Prostate gland (tissue), 2 donors: Measurements from ENCODE around the gene RAD51B.

ENCODE experiments used
- CTCF ChIP-seq, 4 experiments: fragments of 200-600 bp in 2 of 4; fragments of 450-650 bp in 2 of 4; sonication (generic) in 2 of 4; IDR thresholded peaks; 1 replicate in 3 of 4; 2 replicates in 1 of 4; pipeline ENCODE4 v1.5.1; 2016 to 2019; ENCODE audit warnings: antibody characterized with exemption in 4 of 4, mild to moderate bottlenecking in 2 of 4, moderate library complexity in 2 of 4
- POLR2A ChIP-seq: fragments of 450-650 bp; IDR thresholded peaks from one replicate; pipeline ENCODE4 v1.6.1; 2016; ENCODE audit warnings: antibody characterized with exemption, mild to moderate bottlenecking
- POLR2AphosphoS5 ChIP-seq: sonication (generic); formaldehyde crosslinking; IDR thresholded peaks from one replicate; pipeline ENCODE4 v1.6.1; 2017; ENCODE audit warnings: antibody characterized with exemption

- TF ChIP-seq CTCF (IDR thresholded peaks at IDR 0.05): no peak
- TF ChIP-seq POLR2A: no peak
- no peak for TF ChIP-seq POLR2AphosphoS5
Observed at GRCh38 chr14:68065322-68065721, 245.7 kb downstream of the RAD51B start.
